Measurements from ENCODE around the gene C22orf15. TPM values are rescaled to one million over a fixed set of nuclear protein-coding genes. Genes with fewer than 3 reads are reported as not detected.
A peak's percentile ranks its signal among the peaks of the same experiment; 100 is the strongest.

C22orf15 gene
- under 1 TPM in 4 of 7 donors, not detected in 3; 0.44 to 0.97 (median 0.76) TPM for total RNA-seq
- 1 to 10 TPM in 1 of 3 donors, under 1 TPM in 2; 0.29 to 1.4 (median 0.59) TPM for polyA plus RNA-seq
- long read RNA-seq, donor 1, partial matches to known transcripts: 0 of 123 reads
- long read RNA-seq, donor 1, other reads (novel, unspliced or antisense): 123 of 123 reads
- long read RNA-seq, donor 2: 0 reads

GRCh38 chr22:23762842-23763578, at the start of gene C22orf15:
Gene C22orf15, plus strand, starts transcription at chr22:23762990. Its CDS starts 317 bp downstream, at chr22:23763307.
- no peak for DNase-seq
- 17 to 41% (median 25%) methylated on average over 17 to 23 of the region's 23 CpGs for WGBS, 5 donors
- Histone ChIP-seq H3K9me3 (no peaks in the 10 kb centered on the region), H3K27ac (peak within 1 kb of the TSS; percentile 13 to 71 (median 51)), H3K4me1 (peaks cover 31 to 70% (median 46%) of the 10 kb centered on the region in 6 donors), H3K4me3 (peak within 1 kb of the TSS in 7 of 8 donors; percentile 9 to 61 (median 34)), H3K36me3 (peaks cover 0 to 19% (median 0%) of the 10 kb centered on the region in 6 donors), H3K27me3 (replicated peaks in 1 of 7) (no peaks in the 10 kb centered on the region)
- TF ChIP-seq POLR2AphosphoS5 (IDR thresholded peaks at IDR 0.05) (peak in 1 of 3 donors; percentile 15), CTCF (IDR thresholded peaks at IDR 0.05 in 8 of 11, conservative IDR thresholded peaks at IDR 0.05 in 3 of 11) (no peak), POLR2A (IDR thresholded peaks at IDR 0.05) (no peak)
- intact Hi-C loops (cut with DNase I; ENCODE audit: low total_unique reads): no loop called here

- Histone ChIP-seq H3K4me3 (no peak overlapping the region), H3K36me3 (peaks cover 0 to 65% (median 53%) of the 10 kb centered on the region in 6 donors), H3K9me3 (no peaks in the 10 kb centered on the region), H3K27ac (no peak overlapping the region), H3K27me3 (replicated peaks in 1 of 7) (no peaks in the 10 kb centered on the region), H3K4me1 (peaks cover 7 to 26% (median 21%) of the 10 kb centered on the region in 6 donors)
- 85 to 93% (median 88%) methylated on average over 25 to 28 of the region's 28 CpGs for WGBS, 5 donors
- intact Hi-C loops (cut with DNase I; ENCODE audit: low total_unique reads): no loop called here
- TF ChIP-seq CTCF (IDR thresholded peaks at IDR 0.05 in 8 of 11, conservative IDR thresholded peaks at IDR 0.05 in 3 of 11) (no peak), POLR2AphosphoS5 (IDR thresholded peaks at IDR 0.05) (no peak), POLR2A (IDR thresholded peaks at IDR 0.05) (no peak)
- DNase-seq: no peak
Observed at GRCh38 chr22:23713696-23714595, 48.8 kb upstream of the C22orf15 start.

GRCh38 chr22:23714596-23715578, 47.9 kb upstream of the C22orf15 start:
- TF ChIP-seq POLR2AphosphoS5 (IDR thresholded peaks at IDR 0.05): no peak
- no peak for TF ChIP-seq CTCF (IDR thresholded peaks at IDR 0.05 in 8 of 11, conservative IDR thresholded peaks at IDR 0.05 in 3 of 11)
- TF ChIP-seq POLR2A (IDR thresholded peaks at IDR 0.05): no peak
- Histone ChIP-seq H3K36me3 (peaks cover 0 to 55% (median 44%) of the 10 kb centered on the region in 6 donors), H3K27ac (no peak overlapping the region), H3K27me3 (replicated peaks in 1 of 7) (no peaks in the 10 kb centered on the region), H3K9me3 (no peaks in the 10 kb centered on the region), H3K4me3 (peak overlapping the region in 1 of 8 donors; percentile 90), H3K4me1 (peaks cover 7 to 26% (median 21%) of the 10 kb centered on the region in 6 donors)
- no peak for DNase-seq
- intact Hi-C loops (cut with DNase I; ENCODE audit: low total_unique reads): loop anchor here (5.0 kb wide), 1 partner anchor 72 kb away; the partner anchor contains the start of gene SMARCB1
- 86 to 94% (median 90%) methylated on average over 8 to 23 of the region's 23 CpGs for WGBS, 5 donors
